KMS-11 (cell line): Measurements from ENCODE around the gene LONRF2.

ENCODE experiments used
- H2AFZ ChIP-seq: fragments of 200-600 bp; sonication (generic); 2 replicates; pipeline ENCODE4 v1.6.1; 2016; ENCODE audit warnings: antibody characterized with exemption, mixed run types, low read depth
- H3K27ac ChIP-seq: fragments of 200-600 bp; sonication (generic); 2 replicates; pipeline ENCODE4 v1.6.1; 2016; ENCODE audit warnings: mild to moderate bottlenecking, mixed run types
- H3K27me3 ChIP-seq: fragments of 200-600 bp; sonication (generic); 2 replicates; pipeline ENCODE4 v1.6.1; 2017; ENCODE audit warnings: mild to moderate bottlenecking, low read depth, mixed run types, moderate library complexity; ENCODE audit not compliant: insufficient read depth
- H3K36me3 ChIP-seq: fragments of 200-600 bp; sonication (generic); 2 replicates; pipeline ENCODE4 v1.6.1; 2017; ENCODE audit warnings: mild to moderate bottlenecking, mixed run types; ENCODE audit not compliant: insufficient read depth
- H3K4me1 ChIP-seq: fragments of 200-600 bp; sonication (generic); 2 replicates; pipeline ENCODE4 v1.6.1; 2016; ENCODE audit warnings: mild to moderate bottlenecking, low read depth, mixed run types; ENCODE audit not compliant: poor library complexity, severe bottlenecking
- H3K4me2 ChIP-seq: fragments of 200-600 bp; sonication (generic); 2 replicates; pipeline ENCODE4 v1.7.0; 2016; ENCODE audit warnings: mild to moderate bottlenecking, mixed run types
- H3K4me3 ChIP-seq: fragments of 200-600 bp; sonication (generic); IDR thresholded peaks from 2 replicates; pipeline ENCODE4 v1.6.1; 2017; ENCODE audit warnings: low read depth, low read length, mixed read lengths; ENCODE audit not compliant: insufficient read depth
- H3K79me2 ChIP-seq: fragments of 200-600 bp; sonication (generic); 2 replicates; pipeline ENCODE4 v1.6.1; 2016; ENCODE audit warnings: low read depth, mixed run types; ENCODE audit not compliant: insufficient read depth
- H3K9ac ChIP-seq: fragments of 200-600 bp; sonication (generic); 2 replicates; pipeline ENCODE4 v1.6.1; 2016; ENCODE audit warnings: mild to moderate bottlenecking, mixed run types
- H4K20me1 ChIP-seq: fragments of 200-600 bp; sonication (generic); 2 replicates; pipeline ENCODE4 v1.6.1; 2016; ENCODE audit warnings: mild to moderate bottlenecking, mixed run types; ENCODE audit not compliant: insufficient read depth
- TF ChIP-seq, protein P1 (sequence below): fragments of 200-600 bp; sonication (generic); conservative IDR thresholded peaks from 2 replicates; pipeline ENCODE4 v1.6.1; 2017; ENCODE audit warnings: low read depth, mild to moderate bottlenecking, antibody characterized with exemption, low read length, moderate library complexity, mixed read lengths

Gene LONRF2

DNA sequence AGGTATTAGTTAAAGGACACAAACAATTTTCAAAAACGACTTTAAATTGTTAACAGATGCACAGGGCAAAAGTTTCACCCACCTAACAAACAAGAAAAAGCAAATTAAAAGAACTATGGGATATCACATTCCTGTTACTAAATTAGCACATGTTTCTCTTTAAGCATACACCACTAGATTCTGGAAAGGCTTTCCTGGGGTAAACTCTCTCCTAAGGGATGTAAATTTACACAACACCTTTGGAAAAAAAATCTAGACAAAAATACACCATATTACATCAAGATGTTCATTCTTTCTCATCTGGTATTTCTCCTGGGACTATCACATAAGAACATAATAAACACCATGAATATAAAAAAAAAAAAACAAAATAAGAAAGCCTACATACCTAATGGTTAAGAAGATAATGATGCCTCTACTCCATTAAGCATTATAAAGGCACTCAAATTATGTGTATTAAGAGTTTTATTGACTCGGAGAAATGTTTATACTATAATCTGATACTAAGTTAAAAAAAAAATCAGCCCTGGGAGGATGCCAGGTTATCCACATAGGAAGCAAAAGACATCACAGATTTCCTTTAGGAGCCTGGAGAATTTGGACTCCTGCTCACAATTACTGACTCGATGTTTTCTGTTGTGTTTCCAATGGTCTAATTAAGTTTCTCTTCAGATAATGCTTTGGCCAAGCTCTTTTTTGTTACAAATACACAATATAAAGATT lies 97.2 kb downstream of the LONRF2 start:
- Histone ChIP-seq H3K27ac (no peak overlapping the region), H3K4me1 (no peaks in the 10 kb centered on the region), H2AFZ (no peak overlapping the region), H4K20me1 (no peaks in the 10 kb centered on the region), H3K79me2 (no peaks in the 10 kb centered on the region), H3K36me3 (no peaks in the 10 kb centered on the region), H3K27me3 (no peaks in the 10 kb centered on the region), H3K4me3 (no peak overlapping the region), H3K9ac (no peak overlapping the region), H3K4me2 (no peak overlapping the region)
- TF ChIP-seq, protein P1, sequence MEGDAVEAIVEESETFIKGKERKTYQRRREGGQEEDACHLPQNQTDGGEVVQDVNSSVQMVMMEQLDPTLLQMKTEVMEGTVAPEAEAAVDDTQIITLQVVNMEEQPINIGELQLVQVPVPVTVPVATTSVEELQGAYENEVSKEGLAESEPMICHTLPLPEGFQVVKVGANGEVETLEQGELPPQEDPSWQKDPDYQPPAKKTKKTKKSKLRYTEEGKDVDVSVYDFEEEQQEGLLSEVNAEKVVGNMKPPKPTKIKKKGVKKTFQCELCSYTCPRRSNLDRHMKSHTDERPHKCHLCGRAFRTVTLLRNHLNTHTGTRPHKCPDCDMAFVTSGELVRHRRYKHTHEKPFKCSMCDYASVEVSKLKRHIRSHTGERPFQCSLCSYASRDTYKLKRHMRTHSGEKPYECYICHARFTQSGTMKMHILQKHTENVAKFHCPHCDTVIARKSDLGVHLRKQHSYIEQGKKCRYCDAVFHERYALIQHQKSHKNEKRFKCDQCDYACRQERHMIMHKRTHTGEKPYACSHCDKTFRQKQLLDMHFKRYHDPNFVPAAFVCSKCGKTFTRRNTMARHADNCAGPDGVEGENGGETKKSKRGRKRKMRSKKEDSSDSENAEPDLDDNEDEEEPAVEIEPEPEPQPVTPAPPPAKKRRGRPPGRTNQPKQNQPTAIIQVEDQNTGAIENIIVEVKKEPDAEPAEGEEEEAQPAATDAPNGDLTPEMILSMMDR = no peak

DNA sequence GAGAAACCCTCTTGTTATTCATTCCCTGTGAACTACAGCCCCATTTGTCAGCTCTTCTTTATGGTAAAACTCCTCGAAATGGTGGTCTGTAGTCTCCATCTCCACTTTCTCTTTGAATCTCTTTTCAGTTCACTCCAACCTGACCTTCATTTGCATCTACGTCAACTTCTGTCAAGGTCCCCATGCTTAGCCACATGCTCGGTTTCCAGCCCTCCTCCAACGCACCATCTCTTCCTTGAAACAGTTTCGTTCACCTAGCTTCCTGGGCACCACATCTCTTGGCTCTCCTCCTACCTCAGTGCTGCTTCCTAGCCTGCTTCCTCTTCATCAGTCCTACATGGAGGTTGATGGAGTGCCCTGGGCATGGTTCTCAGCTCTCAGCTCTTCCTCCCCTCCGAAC lies 98.8 kb downstream of the LONRF2 start:
- Histone ChIP-seq H3K4me1 (no peaks in the 10 kb centered on the region), H3K4me2 (no peak overlapping the region), H3K27ac (no peak overlapping the region), H3K4me3 (no peak overlapping the region), H3K36me3 (no peaks in the 10 kb centered on the region), H3K9ac (no peak overlapping the region), H4K20me1 (no peaks in the 10 kb centered on the region), H2AFZ (no peak overlapping the region), H3K27me3 (no peaks in the 10 kb centered on the region), H3K79me2 (no peaks in the 10 kb centered on the region)
- TF ChIP-seq, protein P1 = no peak
